Activated CD4-positive, alpha-beta T cell treated with anti-CD3 and anti-CD28 coated beads for 24 hours (primary cell): ENCODE measurements around the gene RASA1.
"Not testable (repeated sequence)": the region's sequence is repeated elsewhere in the genome, so short reads cannot be mapped to it uniquely, and the experiment has no call there.

Source experiments
- DNase-seq, 2 donors: peaks; one replicate each; pipeline ENCODE4 v3.0.0-alpha.2; 2020; ENCODE audit warnings: low read depth in 2 of 2

The RASA1 gene

GRCh38 chr5:87282269-87282668 is 14.6 kb downstream of the RASA1 start:
- no peak for DNase-seq

DNA sequence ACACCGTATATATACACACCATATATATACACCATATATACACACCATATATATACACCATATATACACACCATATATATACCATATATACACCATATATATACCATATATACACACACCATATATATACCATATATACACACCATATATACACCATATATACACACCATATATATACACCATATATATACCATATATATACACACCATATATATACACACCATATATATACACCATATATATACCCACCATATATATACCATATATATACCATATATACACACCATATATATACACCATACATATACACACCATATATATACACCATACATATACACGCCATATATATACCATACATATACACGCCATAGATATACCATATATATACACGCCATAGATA is 19.6 kb downstream of the RASA1 start:
- not testable (repeated sequence) for DNase-seq

GRCh38 chr5:87298692-87299362 is 31.1 kb downstream of the RASA1 start:
- no peak for DNase-seq

- DNase-seq = no peak
Observed at GRCh38 chr5:87300176-87300575, 32.5 kb downstream of the RASA1 start.

DNA sequence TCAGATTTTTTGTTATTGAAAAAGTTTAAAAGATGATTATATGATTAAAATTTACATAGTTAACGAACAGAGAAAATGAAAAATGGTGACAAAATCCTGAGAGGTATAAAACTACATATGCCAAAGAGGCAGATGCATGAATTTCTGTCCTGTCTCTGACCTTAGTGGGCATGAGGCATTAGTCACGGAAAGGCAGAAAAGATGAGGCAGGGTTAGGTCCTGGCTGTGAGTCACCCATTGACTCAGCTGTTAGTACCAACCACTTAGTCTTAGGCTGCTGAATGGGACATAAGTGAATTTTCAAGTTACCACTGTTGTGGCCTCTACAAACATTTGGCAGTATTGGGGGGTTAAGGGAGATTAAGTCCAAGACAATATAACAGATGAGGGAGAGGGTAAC is 33.1 kb downstream of the RASA1 start:
- DNase-seq = peak; percentile 13 to 29

DNA sequence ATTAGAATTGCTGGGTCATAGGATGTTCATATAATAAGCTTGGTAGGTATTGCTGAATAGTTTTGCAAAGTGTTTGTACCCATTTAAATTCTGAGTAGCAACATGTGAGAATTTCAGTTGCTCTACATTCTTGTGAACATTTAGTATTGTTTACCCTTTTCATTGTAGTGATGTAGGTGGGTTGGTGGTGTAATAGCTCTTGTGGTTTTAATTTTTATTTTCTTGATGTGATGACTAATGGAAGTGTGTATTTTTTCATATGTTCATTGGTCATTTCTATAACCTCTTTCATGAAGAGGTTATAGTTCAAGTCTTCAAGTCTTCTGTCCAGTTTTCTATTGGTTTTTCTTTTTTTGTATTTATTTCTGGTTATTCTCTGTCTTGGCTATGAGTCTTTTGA is 34.4 kb downstream of the RASA1 start:
- DNase-seq = no peak

DNA sequence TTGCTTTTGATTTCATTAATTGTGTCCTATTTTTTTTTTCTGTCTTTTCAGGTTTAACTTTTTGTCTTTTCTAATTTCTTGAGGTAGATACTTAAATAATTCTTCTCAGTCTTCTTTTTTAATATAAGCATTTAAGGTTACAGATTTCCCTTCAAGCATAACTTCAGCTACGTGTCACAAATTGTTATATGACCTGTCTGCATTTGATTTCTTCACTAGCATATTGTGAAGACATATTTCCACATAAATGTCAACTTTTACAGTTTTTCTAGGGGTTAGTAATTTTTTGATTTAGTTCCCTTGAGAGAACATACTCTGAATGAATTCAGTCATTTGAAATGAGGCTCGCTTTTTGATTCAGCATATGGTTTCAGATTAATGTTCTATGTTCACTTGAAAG is 35.6 kb downstream of the RASA1 start:
- no peak for DNase-seq

GRCh38 chr5:87306090-87306489 is 38.4 kb downstream of the RASA1 start:
- DNase-seq = not testable (repeated sequence)

DNA sequence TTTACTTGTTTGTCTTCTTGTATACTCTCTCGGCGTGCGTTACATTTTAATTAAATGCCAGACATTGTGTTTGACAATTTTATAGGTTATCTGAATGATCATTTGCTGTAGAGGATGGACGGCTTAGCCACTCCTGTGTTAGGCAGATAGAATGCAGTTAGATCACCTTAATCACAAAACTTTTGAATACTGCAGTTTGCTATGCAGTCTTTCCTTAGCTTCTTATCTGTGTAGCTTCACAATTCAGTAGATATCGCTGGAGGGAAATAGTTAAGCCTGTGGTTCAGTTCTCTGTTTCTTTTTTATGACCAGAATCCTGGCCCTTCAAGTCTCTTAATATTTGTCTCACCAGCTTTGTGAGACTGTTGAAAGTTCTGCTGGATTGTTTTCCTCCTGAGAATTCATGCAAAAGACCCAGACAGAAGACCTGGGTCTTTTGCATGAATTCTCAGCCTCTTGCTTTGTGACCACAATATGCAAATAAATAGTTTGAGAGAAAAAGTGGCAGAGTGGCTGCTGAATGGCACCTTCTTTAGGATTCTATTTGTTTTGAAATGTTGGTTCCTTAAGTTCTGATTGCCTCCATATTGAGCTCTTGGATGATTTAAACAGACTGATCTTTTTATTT is 40.2 kb downstream of the RASA1 start:
- DNase-seq = no peak

DNA sequence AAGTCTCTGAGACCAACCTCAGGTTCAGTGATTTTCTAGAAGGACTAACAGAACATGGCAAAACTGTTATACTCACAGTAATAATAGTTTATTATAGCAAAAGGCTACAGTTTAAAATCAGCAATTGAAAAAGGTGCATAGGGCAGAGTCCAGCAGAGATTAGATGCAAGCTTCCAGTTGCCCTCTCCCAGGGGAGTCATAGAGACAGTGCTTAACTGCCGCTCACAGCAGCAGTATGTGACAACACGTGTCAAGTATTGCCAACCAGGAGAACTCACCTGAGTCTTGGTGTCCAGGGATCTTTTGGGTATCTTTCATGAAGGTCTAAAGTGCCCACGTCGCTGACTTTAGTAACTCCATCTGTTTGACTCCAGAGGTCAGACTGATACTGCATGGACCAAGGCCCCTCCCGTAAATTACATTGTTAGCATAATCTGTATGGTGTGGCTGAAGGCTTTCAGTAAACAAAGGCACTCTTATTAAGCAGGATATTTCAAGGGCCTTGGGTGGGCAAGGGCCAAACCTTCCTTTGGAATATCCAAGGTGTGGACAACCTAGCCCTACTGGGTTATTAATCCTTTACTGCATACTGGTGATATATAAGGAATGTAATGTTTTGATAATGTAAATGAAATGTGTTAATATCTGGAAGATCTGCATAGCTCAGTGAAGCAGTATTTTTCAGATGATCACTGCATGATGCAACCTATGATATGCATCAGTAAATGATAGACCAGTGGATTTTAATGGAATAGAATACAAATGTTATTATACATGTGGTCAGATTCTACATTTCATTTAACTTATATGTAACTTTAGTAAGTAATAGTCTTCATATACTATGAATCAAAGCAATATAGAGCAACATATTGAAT is 44.0 kb downstream of the RASA1 start:
- DNase-seq = no peak

DNA sequence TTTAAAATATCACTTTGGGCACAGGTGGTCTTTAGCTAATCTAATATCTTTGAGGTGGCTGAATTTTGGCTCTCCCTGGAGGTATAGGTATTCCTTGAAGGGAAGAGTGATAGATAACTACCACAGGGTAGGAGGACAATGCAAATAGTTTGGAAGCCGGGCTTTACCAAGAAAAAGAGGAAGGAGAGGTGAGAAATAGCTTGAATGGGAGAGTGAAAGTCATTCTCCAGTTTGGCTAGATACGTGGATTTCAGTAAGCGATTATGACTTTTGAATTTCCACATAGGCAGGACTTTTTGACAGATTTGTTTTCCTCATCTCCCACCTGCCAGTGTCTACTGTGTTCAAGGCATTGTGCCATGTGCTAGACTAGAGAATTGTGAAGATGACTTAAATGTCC is 45.5 kb downstream of the RASA1 start:
- DNase-seq = no peak

DNA sequence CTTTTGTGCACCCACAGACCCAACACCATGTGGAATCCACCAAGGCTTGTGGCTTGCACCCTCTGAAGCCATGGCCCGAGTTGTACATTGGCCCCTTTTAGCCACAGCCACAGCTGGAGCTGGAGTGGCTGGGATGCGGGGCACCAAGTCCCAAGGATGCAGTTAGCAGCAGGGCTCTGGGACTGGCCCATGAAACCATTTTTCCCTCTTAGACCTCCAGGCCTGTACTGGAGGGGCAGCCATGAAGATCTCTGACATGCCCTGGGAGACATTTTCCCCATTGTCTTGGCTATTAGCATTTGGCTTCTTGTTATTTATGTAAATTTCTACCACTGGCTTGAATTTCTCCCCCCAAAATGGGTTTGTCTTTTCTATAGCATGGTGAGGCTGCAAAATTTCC is 51.8 kb downstream of the RASA1 start:
- DNase-seq = no peak

- no peak for DNase-seq
Observed at GRCh38 chr5:87321605-87322004, 53.9 kb downstream of the RASA1 start.

- no peak for DNase-seq
Observed at GRCh38 chr5:87322381-87322780, 54.7 kb downstream of the RASA1 start.

- no peak for DNase-seq
Observed at GRCh38 chr5:87327998-87328397, 60.3 kb downstream of the RASA1 start.

- DNase-seq = no peak
Observed at GRCh38 chr5:87329114-87329513, 61.4 kb downstream of the RASA1 start.

- DNase-seq = no peak
Observed at GRCh38 chr5:87339986-87340385, 72.3 kb downstream of the RASA1 start.

- DNase-seq = no peak
Observed at GRCh38 chr5:87340716-87341115, 73.0 kb downstream of the RASA1 start.

GRCh38 chr5:87347272-87347671 is 79.6 kb downstream of the RASA1 start:
- no peak for DNase-seq

DNA sequence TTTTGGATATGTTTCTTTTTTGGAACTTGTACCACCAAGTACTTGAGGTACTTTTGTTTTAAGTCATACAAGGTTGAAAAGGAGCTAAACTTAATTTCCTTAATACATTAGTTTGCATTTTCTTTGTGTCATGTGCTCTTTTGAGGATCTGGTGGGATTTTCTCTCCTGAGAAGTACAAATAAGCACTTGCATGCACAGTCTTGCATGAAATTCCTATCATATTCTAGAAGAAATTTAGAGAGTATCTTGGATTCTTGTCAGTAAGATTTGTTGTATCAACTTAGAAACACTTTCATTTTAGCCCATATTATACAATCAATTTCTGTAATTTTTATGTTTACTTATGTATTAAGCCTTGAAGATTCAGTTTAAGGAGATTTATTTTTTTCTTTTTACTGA is 80.2 kb downstream of the RASA1 start:
- DNase-seq = no peak

DNA sequence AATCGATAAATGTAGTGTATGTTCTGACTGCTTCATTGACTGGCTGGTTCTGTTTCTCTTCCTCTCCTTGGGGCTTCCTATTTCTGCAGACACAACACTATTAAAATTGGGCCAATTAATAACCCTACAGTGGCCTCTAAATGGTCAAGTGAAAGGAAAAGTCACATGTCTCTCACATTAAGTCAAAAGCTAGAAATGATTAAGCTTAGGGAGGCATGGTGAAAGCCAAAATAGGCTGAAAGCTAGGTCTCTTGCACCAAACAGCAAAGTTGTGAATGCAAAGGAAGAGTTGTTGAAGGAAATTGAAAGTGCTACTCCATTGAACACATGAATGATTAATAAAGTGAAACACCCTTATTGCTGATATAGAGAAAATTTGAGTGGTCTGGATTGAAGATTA is 86.8 kb downstream of the RASA1 start:
- no peak for DNase-seq

DNA sequence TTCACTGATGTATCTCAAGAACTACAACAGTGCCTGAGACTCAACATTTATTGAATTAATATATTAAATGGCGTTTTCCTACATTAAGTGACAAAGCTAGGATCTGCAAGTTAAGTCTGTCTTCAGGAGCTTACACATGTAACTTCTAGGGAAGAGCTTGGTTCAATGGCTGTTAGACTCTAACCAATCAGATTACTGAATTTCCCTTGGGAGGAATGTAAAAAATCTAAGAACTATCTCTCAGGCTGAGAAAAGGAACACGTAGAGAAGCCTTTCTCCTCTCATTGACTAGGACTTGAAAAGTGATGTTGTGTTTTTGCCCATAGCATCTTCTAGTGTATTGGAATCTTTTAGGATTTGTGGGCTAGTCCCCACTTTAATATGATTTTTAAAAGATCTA is 91.4 kb downstream of the RASA1 start:
- DNase-seq = no peak

- DNase-seq = no peak
Observed at GRCh38 chr5:87360132-87360531, 92.4 kb downstream of the RASA1 start.
